Suppressor macrophage (primary cell): ENCODE data around the gene TNFAIP8L1.
"Not testable (repeated sequence)": the region's sequence is repeated elsewhere in the genome, so short reads cannot be mapped to it uniquely, and the experiment has no call there.

ENCODE experiments used
- DNase-seq, 4 experiments: peaks; one replicate each; pipeline ENCODE4 v3.0.0-alpha.2; 2020 to 2022

TNFAIP8L1 gene

DNA sequence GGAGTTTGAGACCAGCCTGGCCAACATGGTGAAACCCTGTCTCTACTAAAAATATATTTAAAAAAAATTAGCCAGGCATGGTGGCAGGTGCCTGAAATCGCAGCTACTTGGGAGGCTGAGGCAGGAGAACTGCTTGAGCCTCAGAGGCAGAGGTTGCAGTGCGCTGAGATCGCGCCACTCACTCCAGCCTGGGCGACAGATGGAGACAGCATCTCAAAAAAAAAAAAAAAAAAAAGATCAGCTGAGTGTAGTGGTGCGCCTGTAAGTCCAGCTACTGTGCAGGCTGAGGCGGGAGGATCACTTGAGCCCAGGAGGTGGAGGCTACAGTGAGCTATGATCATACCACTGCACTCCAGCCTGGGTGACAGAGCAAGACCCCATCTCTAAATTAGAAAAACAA lies 40.7 kb downstream of the TNFAIP8L1 start:
- DNase-seq, result not testable (repeated sequence)

- no peak for DNase-seq
Observed at GRCh38 chr19:4682417-4683200, 43.3 kb downstream of the TNFAIP8L1 start.

DNA sequence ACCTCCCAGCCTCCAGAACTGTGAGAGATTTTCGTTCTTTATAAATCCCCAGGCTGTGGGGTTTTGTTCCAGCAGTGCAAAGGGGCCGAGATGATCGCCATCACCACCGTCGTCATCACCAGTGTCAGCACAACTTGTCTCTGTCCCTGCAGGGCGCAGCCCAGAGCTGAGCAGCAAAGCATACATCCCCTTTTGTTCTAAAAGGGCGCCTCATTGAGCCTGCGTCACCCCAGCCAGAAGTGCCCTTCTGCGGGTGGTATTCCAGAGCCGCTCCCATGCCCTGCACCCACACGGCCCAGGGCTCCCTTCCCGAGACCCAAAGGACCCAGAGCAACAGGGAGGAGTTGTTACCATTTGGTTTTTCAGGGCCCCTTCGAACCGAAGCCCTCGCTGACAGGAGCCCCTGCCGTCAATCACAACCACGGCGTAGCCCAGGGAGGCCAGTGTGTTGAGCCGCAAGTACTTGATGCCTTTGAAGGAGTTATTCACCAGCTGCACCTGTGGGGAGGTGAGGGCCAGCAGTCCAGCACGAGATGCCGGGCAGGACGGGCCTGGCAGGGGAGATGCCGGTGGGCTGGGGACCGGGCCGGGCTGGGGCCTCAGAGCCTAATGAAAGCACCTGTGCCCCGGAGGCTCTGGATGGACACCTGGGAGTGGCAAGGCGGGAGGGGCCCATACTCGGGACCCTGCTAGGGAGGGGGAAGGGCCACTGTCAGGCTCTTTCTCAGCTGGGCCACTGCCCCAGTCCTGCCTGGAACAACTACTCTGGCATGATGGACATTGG lies 45.2 kb downstream of the TNFAIP8L1 start:
- DNase-seq, result no peak

- no peak for DNase-seq
Observed at GRCh38 chr19:4686700-4687099, 47.4 kb downstream of the TNFAIP8L1 start.

GRCh38 chr19:4687396-4687795 lies 48.1 kb downstream of the TNFAIP8L1 start:
- no peak for DNase-seq

DNA sequence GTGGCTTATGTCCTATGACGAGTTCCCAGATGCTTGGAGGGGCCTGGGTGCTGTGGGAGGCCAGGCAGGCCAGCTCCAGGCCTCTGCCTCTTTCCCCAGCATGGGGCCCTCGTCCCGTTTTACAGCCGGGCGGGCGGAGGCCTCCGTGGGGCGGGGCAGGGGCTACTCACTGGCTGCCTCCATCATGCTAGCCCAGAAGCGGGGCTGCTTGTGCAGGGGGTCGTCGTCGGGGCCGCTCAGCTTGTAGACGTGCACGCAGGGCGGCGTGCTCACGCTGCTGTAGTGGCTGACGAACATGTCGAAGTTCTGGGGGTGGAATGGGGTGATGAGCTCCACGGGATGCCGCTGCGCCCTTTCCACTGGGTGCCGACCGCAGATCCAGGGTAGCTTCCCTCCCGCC lies 49.3 kb downstream of the TNFAIP8L1 start:
- no peak for DNase-seq

DNA sequence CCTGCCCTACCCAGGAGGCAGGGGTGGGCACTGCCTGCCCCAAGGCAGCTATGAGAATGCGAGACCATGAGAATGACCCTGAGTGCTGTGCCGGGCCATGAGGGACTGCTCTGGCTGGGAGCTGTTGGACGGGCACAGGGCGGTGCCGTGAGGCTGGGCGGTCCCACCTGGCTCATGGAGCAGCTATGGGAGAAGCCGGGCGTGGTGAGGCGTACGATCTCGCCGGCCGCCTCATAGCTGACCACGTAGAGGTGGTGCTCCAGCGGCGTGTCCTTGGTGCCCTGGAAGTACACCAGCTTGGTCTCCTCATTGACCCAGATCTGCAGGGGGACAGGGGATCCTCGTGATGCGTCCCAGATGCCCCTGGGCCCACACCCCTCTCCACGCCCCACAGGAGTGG lies 50.1 kb downstream of the TNFAIP8L1 start:
- DNase-seq, result no peak

GRCh38 chr19:4690361-4690760 lies 51.0 kb downstream of the TNFAIP8L1 start:
- DNase-seq, result peak; percentile 31 to 73 (median 63)

GRCh38 chr19:4691373-4691772 lies 52.1 kb downstream of the TNFAIP8L1 start:
- DNase-seq, result peak; percentile 90 to 97 (median 94)

- DNase-seq, result no peak
Observed at GRCh38 chr19:4692251-4693077, 53.1 kb downstream of the TNFAIP8L1 start.

GRCh38 chr19:4693078-4693350 lies 53.7 kb downstream of the TNFAIP8L1 start:
- DNase-seq, result no peak

DNA sequence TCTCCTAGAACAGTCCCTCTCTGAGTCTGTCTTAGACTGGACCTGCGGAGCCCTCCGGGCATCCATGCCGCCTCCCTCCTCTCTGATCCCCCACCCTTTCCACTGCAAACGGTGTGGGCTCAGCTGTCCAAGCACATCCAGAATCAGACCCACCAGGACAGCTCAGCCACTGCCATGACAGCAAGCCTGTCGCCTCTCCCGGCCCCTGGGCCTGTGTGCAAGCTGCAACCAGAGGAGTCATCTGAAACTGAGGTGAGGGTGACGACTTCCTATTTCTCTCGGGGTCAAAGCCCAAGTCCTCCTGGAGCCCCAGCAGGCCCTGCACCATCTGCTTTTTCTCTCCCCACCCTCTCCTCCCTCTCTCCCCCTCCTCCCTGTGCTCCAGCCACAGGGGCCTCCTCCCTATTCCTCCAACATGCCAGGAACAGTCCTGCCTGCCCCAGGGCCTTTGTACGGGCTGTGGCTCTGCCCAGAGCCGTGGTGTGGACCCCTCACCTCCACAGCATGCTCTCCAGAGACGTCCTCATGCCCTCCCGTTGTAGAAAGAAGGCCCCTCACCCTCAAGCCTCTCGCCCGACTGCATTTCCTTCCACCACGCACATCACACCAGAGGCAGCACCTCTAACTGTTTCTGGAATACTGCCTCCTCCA lies 54.3 kb downstream of the TNFAIP8L1 start:
- peak in 3 of 4 experiments; percentile 13 to 46 (median 38) for DNase-seq

GRCh38 chr19:4694211-4694987 lies 55.1 kb downstream of the TNFAIP8L1 start:
- peak in 3 of 4 experiments; percentile 42 to 70 (median 57) for DNase-seq

DNA sequence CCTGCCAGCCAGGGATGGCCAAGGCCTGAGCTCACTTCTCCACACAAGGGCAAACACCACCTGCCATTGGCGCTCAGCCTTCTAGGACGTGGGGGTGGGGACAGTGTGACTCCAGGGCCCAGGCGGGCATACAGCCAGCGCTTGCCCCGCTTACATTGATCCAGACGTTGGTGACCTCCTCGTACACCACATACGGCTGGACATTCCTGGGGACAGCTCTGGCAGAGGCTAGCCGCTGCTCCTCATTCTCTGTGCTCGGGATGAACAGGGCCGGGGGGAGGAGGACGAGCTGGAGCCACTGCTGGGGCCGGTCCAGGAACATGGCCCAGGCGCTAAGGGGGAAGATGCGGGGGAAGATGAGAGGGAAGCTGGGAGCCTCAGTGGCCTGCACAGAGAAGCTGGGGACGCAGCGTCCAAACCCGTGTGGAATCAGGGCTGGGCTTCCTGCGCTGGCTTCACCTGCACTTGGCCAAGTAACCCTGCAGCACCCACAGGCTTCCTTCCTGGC lies 56.0 kb downstream of the TNFAIP8L1 start:
- no peak for DNase-seq

DNA sequence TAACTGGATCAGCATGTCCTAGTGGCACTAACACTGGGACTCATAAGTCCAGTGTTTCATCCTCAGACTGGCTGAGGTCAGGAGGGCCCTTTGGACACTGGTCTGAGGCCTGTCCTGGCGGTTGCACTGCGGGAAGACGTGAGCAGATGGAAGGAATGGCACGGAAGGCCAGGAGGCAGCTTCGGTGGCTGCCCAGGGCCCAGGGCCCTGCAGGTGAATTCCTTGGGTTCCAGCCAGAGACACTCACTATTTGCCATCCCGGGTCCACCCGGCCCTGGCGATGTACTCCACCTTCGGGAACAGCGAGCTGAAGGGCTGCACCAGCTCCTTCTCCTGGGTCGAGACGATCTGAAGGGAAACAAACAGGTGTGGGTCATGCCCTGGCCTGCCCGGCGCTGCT lies 58.0 kb downstream of the TNFAIP8L1 start:
- no peak for DNase-seq

- no peak for DNase-seq
Observed at GRCh38 chr19:4699826-4700692, 60.7 kb downstream of the TNFAIP8L1 start.

DNA sequence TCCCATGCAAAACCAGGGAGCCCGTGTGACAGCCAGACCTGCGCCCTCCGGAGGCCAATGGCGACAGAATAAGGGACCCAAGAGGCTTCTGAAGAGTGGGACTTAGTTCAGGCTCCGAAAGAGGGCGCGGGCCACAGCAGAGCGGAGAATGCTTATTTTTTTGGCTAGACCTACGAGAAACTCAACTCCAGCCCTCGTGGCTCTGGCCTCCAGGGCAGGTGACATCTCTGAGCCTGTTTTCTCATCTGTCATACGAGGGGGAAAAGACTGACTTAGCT lies 61.3 kb downstream of the TNFAIP8L1 start:
- no peak for DNase-seq

DNA sequence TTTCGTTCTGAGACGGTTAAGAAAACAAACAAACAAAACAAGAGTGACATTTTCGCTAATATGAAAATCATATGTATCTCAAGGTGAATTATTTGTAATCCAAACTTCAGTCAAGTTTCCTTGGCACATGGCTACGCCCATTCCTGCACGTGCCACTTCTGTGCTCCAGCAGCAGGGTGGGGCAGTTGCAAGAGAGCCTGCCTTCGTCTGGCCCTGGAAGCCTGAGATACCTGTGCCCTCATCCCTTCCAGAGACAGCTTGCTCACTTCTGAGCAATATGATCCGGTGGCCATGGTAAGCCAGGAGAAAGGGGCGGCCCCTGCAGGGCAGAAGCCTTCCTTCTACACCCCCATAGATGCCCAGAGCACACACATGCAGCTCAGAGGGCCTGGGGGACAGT lies 62.2 kb downstream of the TNFAIP8L1 start:
- no peak for DNase-seq

DNA sequence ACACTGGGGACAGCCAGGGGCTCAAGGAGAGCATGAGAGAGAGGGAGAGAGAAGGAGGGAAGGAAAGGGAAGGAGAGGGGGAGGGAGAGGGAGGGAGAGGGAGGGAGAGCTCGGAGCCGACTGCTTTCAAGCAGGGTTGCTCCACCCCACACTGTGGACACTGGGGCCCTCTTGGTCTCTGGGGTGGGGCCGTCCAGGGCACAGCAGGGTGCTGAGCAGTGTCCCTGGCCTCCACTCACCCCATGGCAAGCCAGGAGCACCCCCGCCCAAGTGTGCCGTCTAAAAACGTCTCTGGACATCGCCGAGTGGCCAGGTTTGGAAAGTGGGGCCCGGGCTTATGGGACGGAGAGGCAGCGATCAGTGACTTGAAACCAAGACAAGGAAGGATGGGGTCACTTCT lies 63.4 kb downstream of the TNFAIP8L1 start:
- no peak for DNase-seq

DNA sequence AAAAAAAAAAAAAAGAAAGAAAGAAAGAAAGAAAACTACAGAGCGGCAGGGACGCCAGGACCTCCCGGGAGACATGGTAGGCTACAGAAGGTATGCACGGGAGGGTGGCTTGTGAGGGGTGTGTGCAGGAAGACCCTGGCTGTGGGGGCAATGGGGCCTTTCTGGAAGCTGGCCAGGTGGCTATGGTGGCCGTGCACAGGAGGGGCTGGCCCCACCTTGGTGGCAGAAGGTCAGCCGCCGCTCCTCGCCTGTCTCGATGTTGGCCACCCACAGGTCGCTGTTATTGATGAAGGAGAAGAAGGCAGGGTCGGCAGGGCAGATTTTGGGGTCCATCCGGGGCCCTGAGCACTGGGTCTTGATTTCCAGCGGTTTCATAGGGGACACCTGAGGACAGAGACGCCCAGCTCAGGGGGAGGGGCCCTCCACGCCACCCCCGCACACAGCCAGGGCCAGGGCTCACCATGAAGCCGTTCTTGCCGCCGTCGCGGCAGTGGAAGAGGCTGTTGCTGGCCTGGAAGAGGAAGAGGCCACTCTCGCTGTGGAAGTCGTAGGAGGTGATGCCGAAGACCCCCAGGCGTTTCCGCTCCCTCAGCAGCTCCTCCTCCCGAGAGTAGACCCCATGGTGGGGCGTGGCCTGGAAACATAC lies 64.5 kb downstream of the TNFAIP8L1 start:
- no peak for DNase-seq

DNA sequence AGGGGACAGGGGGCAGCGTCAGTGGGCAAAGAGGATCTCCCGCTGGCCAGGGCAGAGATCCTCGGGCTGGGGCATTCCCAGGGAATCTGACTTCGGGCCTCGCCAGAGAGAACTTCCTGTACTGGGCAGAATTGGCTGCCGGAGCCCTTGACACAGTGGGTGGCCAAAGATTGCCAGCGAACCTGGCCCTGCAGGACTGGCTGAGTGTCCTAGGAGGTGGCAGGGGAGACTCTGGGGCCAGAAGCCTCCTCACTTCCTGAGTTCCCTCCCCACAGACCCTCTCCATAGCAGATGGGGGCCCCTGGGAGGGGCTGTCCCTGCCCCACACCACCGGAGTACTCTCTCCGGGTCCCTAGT lies 65.0 kb downstream of the TNFAIP8L1 start:
- DNase-seq, result no peak
